Stimulated activated naive CD8-positive, alpha-beta T cell treated with anti-CD3 and anti-CD28 coated beads, Interleukin-15, Interleukin-2, amounts not matched to agents 100 ng/mL and 50 ng/mL, for 24 hours (primary cell): Measurements from ENCODE around the gene DLGAP1.
"Not testable (repeated sequence)": the region's sequence is repeated elsewhere in the genome, so short reads cannot be mapped to it uniquely, and the experiment has no call there.

Experiments used
- H3K27ac Mint-ChIP-seq: one replicate; pipeline ENCODE4 v1.8.0; 2021; ENCODE audit warnings: mild to moderate bottlenecking, mixed read lengths
- H3K27me3 Mint-ChIP-seq: one replicate; pipeline ENCODE4 v1.8.0; 2021; ENCODE audit warnings: mixed read lengths
- H3K36me3 Mint-ChIP-seq: one replicate; pipeline ENCODE4 v1.8.0; 2021; ENCODE audit warnings: low read depth, mixed read lengths
- H3K4me1 Mint-ChIP-seq: one replicate; pipeline ENCODE4 v1.8.0; 2021; ENCODE audit warnings: low read depth, mixed read lengths
- H3K4me3 Mint-ChIP-seq: one replicate; pipeline ENCODE4 v1.8.0; 2021; ENCODE audit warnings: mild to moderate bottlenecking, mixed read lengths
- H3K9me3 Mint-ChIP-seq: one replicate; pipeline ENCODE4 v1.8.0; 2021; ENCODE audit warnings: mixed read lengths

The DLGAP1 gene

DNA sequence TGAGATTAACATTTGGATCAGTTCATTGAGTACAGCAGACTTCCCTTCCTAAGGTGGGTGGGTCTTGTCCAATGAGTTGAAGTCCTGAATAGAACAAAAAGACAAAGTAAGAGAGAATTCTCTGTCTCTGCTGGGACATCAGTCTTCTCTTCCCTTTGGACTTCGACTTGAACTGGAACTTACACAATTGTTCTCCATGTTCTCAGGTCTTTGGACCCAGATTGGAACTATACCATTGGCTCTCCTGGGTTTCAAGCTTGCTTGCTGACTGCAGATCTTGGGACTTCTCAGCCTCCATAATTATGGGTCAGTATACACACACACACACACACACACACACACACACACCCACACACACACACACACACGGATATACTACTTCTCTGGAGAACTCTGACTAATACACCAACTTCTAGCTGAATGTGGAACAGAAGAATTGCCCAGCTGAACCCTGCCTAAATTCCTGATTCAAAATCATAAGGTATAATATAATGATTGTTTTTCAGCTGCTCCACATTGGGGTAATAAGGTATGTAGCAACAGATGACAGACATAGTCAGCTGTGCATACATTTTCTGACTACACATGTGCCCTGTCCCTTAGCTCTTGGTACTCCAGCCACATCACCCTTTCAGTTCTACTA lies 791.1 kb downstream of the DLGAP1 start:
- H3K4me3 Mint-ChIP-seq, result no peak overlapping the region
- H3K27ac Mint-ChIP-seq, result no peak overlapping the region
- no peaks in the 10 kb centered on the region for H3K27me3 Mint-ChIP-seq
- no peaks in the 10 kb centered on the region for H3K9me3 Mint-ChIP-seq
- no peaks in the 10 kb centered on the region for H3K36me3 Mint-ChIP-seq
- H3K4me1 Mint-ChIP-seq, result peaks cover 31% of the 10 kb centered on the region

DNA sequence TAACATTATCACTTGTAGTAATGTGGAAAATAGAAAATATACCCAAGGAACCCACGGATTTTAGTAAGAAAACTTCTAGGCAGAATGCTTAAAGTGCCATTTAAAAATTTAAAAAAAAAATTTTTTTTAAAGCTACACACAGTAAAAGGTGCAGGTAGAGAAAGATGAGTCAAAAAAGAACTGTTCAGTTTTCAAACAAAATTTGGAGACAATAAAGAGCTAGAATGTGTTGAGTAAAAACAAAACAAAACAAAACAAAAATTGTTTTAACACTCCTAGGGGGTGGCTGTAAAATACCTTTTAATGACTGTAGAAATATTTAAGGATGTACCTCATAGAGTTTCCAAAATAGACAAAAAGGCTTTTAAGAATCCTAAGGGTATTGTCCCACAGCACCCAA lies 793.1 kb downstream of the DLGAP1 start:
- Mint-ChIP-seq H3K9me3 (no peaks in the 10 kb centered on the region), H3K27me3 (no peaks in the 10 kb centered on the region), H3K4me1 (peaks cover 31% of the 10 kb centered on the region)

DNA sequence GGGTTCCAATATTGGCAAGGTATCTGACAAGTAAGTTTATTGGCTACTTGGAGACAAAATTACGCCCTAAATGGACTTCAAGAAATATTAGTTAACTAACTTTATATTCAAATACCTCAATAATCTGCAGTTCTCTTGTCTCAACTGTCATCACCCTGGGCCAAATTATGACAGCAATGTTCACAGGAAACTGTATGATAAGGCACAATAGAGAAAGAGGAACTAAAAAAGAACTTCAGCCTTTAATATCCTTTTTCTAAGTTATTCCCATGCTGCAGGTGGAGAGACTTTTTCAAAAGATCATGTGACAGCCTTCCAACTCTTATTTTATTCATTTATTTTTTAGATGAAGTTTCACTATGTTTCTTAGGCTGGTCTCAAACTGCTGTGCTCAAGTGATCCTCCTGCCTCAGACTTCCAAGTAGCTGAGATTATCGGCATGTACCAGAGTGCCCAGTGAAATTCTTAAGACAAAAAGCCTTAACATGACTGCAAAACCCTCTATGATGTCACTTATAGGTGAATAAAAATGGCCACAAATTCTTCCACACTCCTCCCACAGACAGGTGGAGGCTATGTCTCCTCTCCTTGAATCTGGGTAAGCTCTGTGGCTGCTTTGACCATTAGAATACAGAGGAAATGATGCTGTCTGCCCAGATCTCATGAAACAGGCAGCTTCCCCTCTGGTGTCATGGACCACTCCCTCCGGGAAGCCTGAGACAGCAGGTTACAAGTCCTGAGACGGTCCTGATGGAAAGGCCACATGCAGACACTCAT lies 794.2 kb downstream of the DLGAP1 start:
- H3K27ac Mint-ChIP-seq, result no peak overlapping the region
- no peaks in the 10 kb centered on the region for H3K27me3 Mint-ChIP-seq
- H3K36me3 Mint-ChIP-seq, result no peaks in the 10 kb centered on the region
- no peak overlapping the region for H3K4me3 Mint-ChIP-seq
- H3K4me1 Mint-ChIP-seq, result peaks cover 28% of the 10 kb centered on the region
- H3K9me3 Mint-ChIP-seq, result no peaks in the 10 kb centered on the region

More for the DNA sequence above, 793.1 kb downstream of the DLGAP1 start:
- Mint-ChIP-seq H3K36me3 (no peaks in the 10 kb centered on the region), H3K27ac (no peak overlapping the region), H3K4me3 (no peak overlapping the region)

DNA sequence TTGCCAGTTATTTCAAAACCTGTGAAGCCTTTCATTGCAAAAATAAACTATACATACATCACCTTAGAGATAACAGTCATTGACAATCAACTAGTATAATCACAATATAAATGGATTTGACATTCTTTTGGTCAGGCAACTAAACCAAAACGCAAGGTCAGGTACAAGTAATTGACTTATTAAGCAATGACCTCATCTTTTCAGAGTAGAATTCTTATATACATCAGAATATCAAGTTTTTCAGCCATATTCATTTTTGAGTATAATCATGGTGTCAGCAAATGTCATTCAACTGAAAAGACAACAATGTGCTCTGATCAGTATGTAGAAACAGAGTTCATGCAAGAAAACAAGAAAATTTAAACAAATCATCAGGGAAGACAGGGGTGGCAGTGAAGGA lies 796.6 kb downstream of the DLGAP1 start:
- no peaks in the 10 kb centered on the region for H3K9me3 Mint-ChIP-seq
- H3K27ac Mint-ChIP-seq, result no peak overlapping the region
- H3K36me3 Mint-ChIP-seq, result no peaks in the 10 kb centered on the region
- H3K4me3 Mint-ChIP-seq, result no peak overlapping the region
- no peaks in the 10 kb centered on the region for H3K27me3 Mint-ChIP-seq
- H3K4me1 Mint-ChIP-seq, result peaks cover 34% of the 10 kb centered on the region

DNA sequence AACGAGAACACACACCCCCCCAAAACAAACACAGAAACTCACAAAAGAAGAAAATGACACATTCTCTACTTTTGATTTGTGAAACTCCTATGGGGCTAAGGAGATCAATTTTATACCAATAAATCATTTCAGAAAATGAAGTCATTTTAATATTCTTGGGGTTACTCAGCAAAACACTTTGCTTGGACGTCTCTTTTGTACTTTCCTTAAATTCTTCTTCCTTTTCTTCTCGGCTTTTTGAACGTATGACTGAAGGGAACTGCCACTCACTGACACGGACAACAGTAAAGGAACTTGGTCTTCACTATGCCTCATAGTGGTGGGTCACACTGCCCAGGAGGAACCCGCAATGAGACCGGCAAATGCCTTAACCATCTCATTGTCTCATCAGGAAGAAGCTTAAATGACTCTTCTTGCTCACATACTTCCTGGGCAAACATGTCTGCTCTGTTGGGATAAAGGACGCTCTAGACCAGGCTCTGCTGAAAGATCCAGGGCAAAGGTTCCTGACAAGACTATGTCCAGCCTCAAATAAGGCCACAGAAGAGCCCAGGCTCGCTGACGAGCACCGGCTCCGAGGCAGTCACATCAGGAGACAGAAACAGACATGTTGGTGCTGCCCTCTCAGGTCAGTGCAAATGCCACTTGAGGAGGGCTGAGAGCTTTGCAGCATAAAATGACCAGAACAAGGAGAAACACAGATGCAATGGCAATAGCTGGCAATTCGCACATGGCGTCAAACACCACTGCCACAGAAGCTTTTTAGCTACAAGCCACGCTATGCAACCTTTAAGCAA lies 799.7 kb downstream of the DLGAP1 start:
- Mint-ChIP-seq H3K36me3 (peaks cover 8% of the 10 kb centered on the region), H3K27ac (peak overlapping the region; percentile 76), H3K27me3 (no peaks in the 10 kb centered on the region), H3K4me3 (no peak overlapping the region), H3K9me3 (no peaks in the 10 kb centered on the region), H3K4me1 (peaks cover 39% of the 10 kb centered on the region)

DNA sequence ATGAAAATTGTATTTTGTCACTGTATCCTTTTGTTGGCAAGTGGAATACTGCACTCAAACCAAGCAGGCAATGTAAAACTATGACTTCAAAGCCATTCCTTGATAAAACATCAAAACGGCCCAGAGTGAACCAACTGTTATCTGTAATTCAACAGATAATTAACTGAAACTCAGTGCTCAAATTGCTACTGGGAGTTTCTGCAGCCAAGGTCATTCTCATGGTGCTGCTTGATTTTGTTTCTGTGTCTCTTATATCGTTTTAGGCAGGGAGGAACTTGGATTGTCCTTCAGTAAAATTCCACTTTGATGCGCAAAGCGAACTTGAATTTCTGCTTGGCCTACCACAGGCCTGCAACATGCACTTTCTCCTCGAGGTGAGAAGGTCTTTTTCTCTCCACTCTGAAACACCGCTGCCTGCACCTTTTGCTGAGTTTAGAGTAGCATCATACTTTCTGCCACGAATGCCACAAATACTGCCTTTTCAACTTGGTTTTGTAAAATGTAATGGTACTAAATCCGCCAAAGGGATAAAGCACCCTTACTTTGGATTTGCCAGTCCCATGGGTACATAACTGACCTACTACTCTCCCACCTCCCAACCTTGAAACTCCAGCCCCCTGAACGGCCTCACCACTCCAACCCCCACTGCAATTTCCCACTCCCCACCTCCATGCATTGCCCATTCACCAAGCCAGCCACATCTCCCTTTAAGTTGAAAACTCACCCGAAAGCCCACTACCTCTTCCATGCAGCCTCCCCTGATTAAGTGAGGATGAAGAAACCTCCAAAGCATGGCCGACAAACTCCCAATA lies 800.5 kb downstream of the DLGAP1 start:
- H3K27me3 Mint-ChIP-seq, result no peaks in the 10 kb centered on the region
- H3K9me3 Mint-ChIP-seq, result no peaks in the 10 kb centered on the region
- H3K27ac Mint-ChIP-seq, result peak overlapping the region; percentile 76
- peaks cover 8% of the 10 kb centered on the region for H3K36me3 Mint-ChIP-seq
- H3K4me1 Mint-ChIP-seq, result peaks cover 41% of the 10 kb centered on the region
- H3K4me3 Mint-ChIP-seq, result no peak overlapping the region

DNA sequence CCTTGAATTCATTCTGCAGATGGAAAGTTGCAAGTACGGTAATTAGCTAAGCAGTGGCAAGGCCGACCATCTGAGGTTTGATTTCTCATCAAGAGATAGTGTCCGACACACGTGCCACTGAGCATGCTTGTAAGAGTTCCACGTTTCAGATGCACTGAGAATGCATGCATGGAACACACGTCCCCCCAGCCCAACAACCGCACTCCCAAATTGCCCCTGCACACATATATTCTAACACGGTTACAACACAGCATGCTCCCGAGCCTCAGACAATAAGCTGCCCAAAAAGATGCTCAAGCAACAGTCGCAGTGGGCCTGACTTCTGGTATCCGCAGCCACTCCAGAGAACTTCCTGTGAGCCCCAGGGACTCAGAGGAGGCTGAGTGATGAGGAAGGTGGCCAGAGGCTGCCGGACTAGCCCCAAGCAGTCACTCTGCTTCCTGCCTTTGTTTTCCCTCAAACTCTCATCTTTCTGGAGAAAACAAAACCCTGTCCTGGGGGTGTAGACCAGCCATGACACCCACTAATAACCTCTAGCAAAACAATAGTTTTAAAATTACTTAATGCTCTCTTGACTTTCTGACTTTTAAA lies 801.2 kb downstream of the DLGAP1 start:
- peak overlapping the region; percentile 2 for H3K4me3 Mint-ChIP-seq
- H3K27ac Mint-ChIP-seq, result peak overlapping the region; percentile 51
- H3K27me3 Mint-ChIP-seq, result no peaks in the 10 kb centered on the region

DNA sequence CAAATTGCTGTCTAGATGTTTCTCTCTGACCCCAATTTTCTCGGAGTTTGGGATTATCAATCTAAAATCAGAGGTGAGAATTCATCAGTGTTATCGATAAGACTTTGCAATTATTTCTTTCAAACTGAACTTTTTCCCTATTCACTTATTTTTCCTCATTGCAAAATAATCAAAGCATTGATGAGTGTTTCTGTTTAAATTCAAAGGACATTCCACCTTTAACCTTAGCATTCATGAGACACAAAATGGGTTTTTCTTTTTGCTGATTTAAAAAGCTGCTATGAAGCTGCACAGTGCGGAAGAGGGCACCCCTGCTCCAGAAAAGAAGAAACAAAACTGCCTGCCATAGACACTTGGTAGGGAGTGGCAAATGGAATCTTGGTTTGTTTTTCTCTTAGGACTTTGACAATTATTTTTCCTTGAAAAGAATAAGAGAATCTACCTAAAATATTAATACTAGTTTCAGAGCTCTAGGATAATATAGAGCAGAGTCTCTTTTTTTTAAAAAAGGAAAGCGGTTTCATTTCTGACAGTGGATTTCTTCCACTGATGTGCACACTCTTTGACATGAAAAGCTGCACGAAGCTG lies 801.8 kb downstream of the DLGAP1 start:
- Mint-ChIP-seq H3K4me3 (peak overlapping the region; percentile 71), H3K27ac (peak overlapping the region; percentile 98), H3K36me3 (peaks cover 8% of the 10 kb centered on the region)

More for the DNA sequence above, 801.2 kb downstream of the DLGAP1 start:
- Mint-ChIP-seq H3K9me3 (no peaks in the 10 kb centered on the region), H3K4me1 (peaks cover 44% of the 10 kb centered on the region), H3K36me3 (peaks cover 8% of the 10 kb centered on the region)

DNA sequence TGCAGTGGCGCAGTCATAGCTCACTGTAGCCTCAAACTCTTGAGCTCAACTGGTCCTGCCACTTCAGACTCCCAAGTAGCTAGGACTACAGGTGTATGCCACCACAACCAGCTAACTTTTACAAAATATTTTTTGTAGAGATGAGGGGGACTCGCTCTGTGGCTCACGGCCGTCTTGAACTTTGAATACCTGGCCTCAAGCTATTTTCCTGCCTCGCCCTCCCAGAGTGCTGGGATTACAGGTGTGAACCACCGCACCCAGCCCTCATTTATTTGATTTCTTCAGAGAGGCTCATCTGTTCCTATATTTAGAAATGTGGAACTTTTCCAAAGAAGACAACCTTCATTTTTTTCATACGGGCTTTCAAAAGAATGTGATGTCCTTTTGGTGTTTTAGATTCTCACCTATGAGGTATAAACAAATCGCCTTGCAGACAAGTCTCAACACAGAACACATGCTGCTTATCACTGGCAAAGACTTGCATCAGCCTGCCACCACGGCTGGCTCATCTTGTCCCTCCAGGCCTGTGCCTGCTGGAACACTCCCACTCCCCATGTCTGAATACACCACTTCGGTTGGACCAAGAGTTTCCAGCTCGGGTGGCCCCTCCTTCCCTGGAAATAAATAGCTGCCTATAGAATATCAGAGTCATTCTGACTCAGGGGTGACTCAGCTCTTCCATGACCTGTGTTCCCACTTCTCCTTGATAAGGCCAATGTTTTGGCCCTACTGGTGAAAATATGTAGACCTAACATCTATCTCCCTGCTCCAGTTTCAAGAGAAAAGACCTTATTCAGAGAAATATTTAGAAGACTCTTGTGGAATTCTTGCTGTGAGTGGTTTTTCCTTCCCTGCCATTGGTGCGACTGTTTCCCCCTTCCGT lies 802.5 kb downstream of the DLGAP1 start:
- H3K4me1 Mint-ChIP-seq, result peaks cover 49% of the 10 kb centered on the region

More for the DNA sequence above, 801.8 kb downstream of the DLGAP1 start:
- H3K27me3 Mint-ChIP-seq, result no peaks in the 10 kb centered on the region
- H3K4me1 Mint-ChIP-seq, result peaks cover 49% of the 10 kb centered on the region
- no peaks in the 10 kb centered on the region for H3K9me3 Mint-ChIP-seq

DNA sequence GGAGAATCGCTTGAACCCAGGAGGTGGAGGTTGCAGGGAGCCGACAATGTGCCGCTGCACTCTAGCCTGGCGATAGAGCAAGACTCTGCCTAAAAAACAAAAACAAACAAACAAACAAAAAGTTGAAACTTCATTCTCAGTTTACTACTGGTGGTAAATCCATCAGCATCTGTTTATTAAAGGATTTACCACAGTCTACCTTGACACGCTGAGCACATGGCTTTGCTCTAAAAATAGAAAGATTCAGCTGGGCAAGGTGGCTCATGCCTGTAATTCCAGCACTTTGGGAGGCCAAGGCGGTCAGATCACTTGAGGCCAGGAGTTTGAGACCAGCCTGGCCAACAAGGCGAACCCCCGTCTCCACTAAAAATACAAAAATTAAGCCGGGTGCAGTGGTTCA lies 803.8 kb downstream of the DLGAP1 start:
- no peak overlapping the region for H3K27ac Mint-ChIP-seq
- no peak overlapping the region for H3K4me3 Mint-ChIP-seq
- no peaks in the 10 kb centered on the region for H3K9me3 Mint-ChIP-seq
- peaks cover 8% of the 10 kb centered on the region for H3K36me3 Mint-ChIP-seq
- no peaks in the 10 kb centered on the region for H3K27me3 Mint-ChIP-seq
- H3K4me1 Mint-ChIP-seq, result peaks cover 49% of the 10 kb centered on the region

More for the DNA sequence above, 802.5 kb downstream of the DLGAP1 start:
- no peaks in the 10 kb centered on the region for H3K9me3 Mint-ChIP-seq
- H3K27me3 Mint-ChIP-seq, result no peaks in the 10 kb centered on the region
- H3K27ac Mint-ChIP-seq, result peak overlapping the region; percentile 98
- H3K4me3 Mint-ChIP-seq, result peak overlapping the region; percentile 71
- H3K36me3 Mint-ChIP-seq, result peaks cover 8% of the 10 kb centered on the region

DNA sequence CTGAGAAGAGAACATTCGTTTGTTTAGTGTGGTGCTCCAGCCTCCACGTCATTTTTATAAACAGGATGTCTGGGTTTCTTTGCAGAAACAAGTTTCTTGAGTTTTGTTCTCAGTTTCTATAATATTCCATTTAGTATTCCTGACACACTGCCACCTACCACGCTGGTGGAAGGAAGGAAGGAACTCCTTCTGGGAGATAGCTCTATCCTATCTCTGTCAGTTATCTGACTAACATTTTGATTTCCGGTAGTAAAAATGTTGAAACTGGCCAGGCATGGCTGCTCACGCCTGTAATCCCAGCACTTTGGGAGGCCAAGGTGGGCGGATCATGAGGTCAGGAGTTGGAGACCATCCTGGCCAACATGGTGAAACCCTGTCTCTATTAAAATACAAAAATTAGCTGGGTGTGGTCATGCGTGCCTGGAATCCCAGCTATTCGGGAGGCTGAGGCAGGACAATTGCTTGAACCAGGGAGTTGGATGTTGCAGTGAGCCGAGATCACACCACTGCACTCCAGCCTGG lies 804.5 kb downstream of the DLGAP1 start:
- peaks cover 47% of the 10 kb centered on the region for H3K4me1 Mint-ChIP-seq
- H3K36me3 Mint-ChIP-seq, H3K4me3 Mint-ChIP-seq, H3K9me3 Mint-ChIP-seq, H3K27ac Mint-ChIP-seq, H3K27me3 Mint-ChIP-seq: not testable (repeated sequence)

DNA sequence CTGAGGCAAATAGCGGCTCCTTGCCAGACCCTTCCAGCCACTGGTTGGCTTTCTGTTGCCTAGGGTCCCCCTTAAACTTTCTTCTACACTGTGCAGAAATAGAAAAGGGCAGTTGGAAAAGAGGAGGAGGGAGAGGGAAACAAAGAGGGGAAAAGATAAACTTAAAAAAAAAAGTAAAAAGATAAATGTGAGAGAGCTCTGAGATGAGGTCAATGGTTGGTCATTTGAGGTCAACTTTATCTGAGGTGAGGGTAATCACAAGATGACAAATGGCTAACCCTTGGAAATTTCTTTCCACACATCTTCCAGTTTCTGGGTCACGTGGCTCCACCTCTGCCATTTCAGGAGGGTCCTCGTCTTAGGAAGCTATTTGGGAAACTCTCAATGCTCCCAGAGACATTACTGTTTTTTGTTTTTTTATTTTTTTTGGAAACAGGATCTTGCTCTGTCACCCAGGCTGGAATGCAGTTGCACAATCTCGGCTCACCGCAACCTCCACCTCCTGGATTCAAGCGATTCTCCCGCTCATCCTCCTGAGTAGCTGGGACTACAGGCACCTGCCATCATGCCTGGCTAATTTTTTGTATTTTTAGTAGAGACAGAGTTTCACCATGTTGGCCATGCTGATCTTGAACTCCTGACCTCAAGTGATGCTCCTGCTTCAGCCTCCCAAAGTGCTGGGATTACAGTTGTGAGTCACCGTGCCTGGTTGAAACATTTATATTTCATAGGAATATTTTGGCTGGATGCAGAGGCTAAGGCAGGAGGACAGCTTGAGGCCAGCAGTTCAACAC lies 805.3 kb downstream of the DLGAP1 start:
- Mint-ChIP-seq H3K27ac (no peak overlapping the region), H3K4me3 (no peak overlapping the region)

More for the DNA sequence above, 805.3 kb downstream of the DLGAP1 start:
- H3K27me3 Mint-ChIP-seq, result no peaks in the 10 kb centered on the region
- H3K9me3 Mint-ChIP-seq, result no peaks in the 10 kb centered on the region
- H3K4me1 Mint-ChIP-seq, result peaks cover 43% of the 10 kb centered on the region
- peaks cover 8% of the 10 kb centered on the region for H3K36me3 Mint-ChIP-seq
